HG03520 (cell line): ENCODE results near the gene NUP98.

Experiments used
- ATAC-seq: cut with Tn5 transposase; IDR thresholded peaks from one replicate; pipeline ENCODE4 v1.9.1; 2021; ENCODE audit warnings: mild to moderate bottlenecking, moderate library complexity; ENCODE audit not compliant: unreplicated experiment

Gene NUP98

GRCh38 chr11:3738723-3739122 is 58.6 kb downstream of the NUP98 start:
- ATAC-seq = no peak

- ATAC-seq = no peak
Measured at GRCh38 chr11:3738241-3738640, 59.1 kb downstream of the NUP98 start.

GRCh38 chr11:3737386-3737933 is 59.9 kb downstream of the NUP98 start:
- ATAC-seq = no peak

- no peak for ATAC-seq
Measured at GRCh38 chr11:3736816-3737215, 60.5 kb downstream of the NUP98 start.

GRCh38 chr11:3735827-3736226 is 61.5 kb downstream of the NUP98 start:
- no peak for ATAC-seq

- ATAC-seq = no peak
Measured at GRCh38 chr11:3732671-3733436, 64.5 kb downstream of the NUP98 start.

- ATAC-seq = no peak
Measured at GRCh38 chr11:3723014-3723708, 74.2 kb downstream of the NUP98 start.

GRCh38 chr11:3722100-3722499 is 75.3 kb downstream of the NUP98 start:
- no peak for ATAC-seq

- ATAC-seq = no peak
Measured at GRCh38 chr11:3720997-3721396, 76.4 kb downstream of the NUP98 start.

- ATAC-seq = no peak
Measured at GRCh38 chr11:3712274-3712673, 85.1 kb downstream of the NUP98 start.

GRCh38 chr11:3710485-3711259 is 86.7 kb downstream of the NUP98 start:
- ATAC-seq = no peak

- ATAC-seq = no peak
Measured at GRCh38 chr11:3709977-3710376, 87.4 kb downstream of the NUP98 start.

GRCh38 chr11:3707176-3707575 is 90.2 kb downstream of the NUP98 start:
- ATAC-seq = no peak

- no peak for ATAC-seq
Measured at GRCh38 chr11:3703383-3703782, 94.0 kb downstream of the NUP98 start.

GRCh38 chr11:3700910-3701309 is 96.4 kb downstream of the NUP98 start:
- no peak for ATAC-seq

GRCh38 chr11:3700410-3700809 is 96.9 kb downstream of the NUP98 start:
- no peak for ATAC-seq

GRCh38 chr11:3686751-3687150 is 110.6 kb downstream of the NUP98 start:
- ATAC-seq = no peak

GRCh38 chr11:3685923-3686322 is 111.4 kb downstream of the NUP98 start:
- ATAC-seq = no peak

GRCh38 chr11:3684819-3685172 is 112.6 kb downstream of the NUP98 start:
- ATAC-seq = no peak

GRCh38 chr11:3684129-3684818 is 113.1 kb downstream of the NUP98 start:
- no peak for ATAC-seq

GRCh38 chr11:3683039-3683438 is 114.3 kb downstream of the NUP98 start:
- ATAC-seq = no peak
